Stimulated activated CD4-positive, alpha-beta T cell treated with anti-CD3 and anti-CD28 coated beads, Interleukin-12 subunit alpha, Interleukin-12 subunit beta, amount 100 ng/mL, for 48 hours (primary cell): ENCODE data around the gene BSCL2.
"Not testable (repeated sequence)": the region's sequence is repeated elsewhere in the genome, so short reads cannot be mapped to it uniquely, and the experiment has no call there.

ENCODE experiments used
- DNase-seq, 3 donors: peaks; one replicate each; pipeline ENCODE4 v3.0.0-alpha.2; 2020; ENCODE audit warnings: low read depth in 2 of 3, low spot score in 1 of 3

Gene BSCL2

DNA sequence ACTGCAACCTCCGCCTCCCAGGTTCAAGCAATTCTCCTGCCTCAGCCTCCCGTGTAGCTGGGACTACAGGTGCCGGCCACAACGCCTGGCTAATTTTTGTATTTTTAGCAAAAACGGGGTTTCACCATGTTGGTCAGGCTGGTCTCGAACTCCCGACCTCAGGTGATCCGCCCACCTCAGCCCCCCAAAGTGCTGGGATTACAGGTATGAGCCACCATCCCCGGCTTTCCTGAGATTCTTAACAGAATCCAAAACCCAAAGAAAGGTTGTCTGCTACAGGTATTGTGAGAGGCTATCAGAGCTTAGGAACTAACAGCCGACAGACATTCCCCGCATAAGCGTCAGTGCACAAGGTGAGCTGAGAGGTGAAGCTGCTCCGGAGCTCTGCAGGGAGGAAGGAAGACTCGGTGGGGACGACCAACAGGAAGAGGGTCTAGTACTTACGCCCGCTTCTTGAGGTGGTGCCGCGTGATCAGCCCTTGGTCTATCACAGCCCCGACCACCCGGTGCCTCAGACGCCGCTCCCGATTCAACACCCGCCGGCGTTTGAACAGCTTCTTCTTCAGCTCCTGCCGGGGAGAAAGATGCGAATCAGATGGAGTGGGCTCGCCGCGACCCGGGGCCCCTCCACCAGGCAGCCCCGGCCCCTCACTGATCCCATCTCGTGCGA is 42.7 kb downstream of the BSCL2 start:
- DNase-seq: peak in 1 of 3 donors; percentile 40

DNA sequence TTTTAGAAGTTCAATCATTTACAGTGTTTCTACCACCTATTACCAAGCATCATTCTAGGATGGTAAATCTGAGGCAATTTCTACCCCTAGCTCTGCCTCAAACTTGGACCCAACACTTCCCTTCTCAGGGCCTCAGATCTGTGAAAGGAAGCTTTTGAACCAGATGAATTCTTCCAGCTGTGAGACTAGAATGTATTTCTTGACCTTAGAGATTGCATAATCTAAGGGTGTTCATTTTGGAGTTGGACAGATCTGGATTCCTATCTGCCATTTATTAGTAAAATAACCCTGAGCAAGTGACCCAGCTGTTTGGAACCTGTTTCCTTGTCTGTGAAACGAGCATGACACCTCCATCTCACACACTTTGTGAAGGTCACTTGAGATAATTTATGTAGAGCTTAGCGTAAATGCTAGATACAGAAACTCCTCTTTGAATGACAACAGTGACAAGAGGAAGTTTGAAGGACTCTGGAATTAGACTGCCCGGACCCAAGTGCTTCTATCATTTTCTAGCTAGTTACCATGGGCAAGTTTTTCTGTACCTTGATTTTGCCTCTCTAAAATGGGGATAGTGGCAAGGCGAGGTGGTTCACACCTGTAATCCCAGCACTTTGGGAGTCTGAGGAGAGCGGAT is 50.3 kb downstream of the BSCL2 start:
- no peak for DNase-seq

DNA sequence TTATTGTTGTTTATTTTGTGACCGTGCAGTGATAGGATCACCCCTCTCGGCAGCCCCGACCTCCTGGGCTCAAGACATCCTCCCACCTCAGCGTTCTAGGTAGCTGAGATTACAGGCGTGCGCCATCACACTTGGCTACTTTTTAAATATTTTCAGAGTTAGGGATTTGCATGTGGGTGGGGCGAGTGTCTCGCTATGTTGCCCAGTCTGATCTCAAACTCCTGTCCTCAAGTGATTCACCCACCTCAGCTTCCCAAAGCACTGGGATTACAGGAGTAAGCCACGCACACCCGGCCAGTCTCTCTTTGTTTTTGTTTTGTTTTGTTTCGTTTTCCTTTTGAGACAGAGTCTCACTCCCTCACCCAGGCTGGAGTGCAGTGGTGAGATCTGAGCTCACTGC is 52.9 kb downstream of the BSCL2 start:
- no peak for DNase-seq

DNA sequence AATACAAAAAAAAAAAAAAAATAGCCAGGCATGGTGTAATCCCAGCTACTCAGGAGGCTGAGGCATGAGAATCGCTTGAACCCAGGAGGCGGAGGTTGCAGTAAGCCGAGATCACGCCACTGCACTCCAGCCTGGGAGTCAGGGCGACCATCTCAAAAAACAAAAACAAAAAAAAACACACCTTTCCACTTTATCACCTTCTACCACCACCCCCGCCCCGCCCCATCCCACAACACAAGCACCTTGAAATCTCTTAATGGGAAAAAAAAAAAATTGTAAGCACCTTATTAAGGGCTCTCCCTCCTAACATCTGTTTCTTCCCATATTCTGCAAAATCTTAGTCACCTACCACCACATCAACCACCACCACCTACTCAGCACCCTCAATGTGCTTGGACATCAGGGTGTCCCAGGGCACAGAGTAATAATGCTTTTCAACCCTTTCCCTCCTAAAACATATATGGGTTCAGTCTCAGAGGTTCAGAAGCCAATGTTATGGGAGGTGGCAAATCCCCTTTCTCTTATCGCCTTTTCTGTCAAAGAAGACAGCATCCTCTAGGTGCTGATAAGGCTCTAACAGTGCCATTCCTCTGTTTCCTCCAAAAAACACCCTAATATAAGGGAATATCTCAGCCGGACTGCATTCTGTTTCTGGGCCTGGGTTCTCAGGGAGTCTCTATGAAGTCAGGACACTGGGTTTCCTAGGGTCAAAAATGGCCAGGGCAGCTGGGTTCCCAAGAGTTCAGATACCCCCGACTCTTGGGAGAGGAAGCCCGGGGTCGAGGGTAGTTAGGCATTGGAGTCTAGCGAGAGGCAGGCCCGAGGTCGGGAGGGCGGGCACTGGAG is 54.8 kb downstream of the BSCL2 start:
- DNase-seq: no peak

DNA sequence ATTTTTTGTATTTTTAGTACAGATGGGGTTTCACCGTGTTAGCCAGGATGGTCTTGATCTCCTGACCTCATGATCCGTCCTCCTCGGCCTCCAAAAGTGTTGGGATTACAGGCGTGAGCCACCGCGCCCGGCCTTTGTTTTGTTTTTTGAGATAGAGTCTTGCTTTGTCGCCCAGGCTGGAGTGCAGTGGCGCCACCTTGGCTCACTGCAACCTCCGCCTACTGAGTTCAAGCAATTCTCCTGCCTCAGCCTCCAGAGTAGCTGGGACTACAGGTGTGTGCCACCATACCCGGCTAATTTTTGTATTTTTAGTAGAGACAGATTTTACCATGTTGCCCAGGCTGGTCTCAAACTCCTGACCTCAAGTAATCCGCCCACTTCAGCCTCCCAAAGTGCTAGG is 56.9 kb downstream of the BSCL2 start:
- DNase-seq: not testable (repeated sequence)

- no peak for DNase-seq
These were observed 57.7 kb downstream of the BSCL2 start for GRCh38 chr11:62649486-62649885.

- no peak for DNase-seq
These were observed 58.3 kb downstream of the BSCL2 start for GRCh38 chr11:62648967-62649364.

GRCh38 chr11:62648185-62648966 is 58.8 kb downstream of the BSCL2 start:
- no peak for DNase-seq

- no peak for DNase-seq
These were observed 59.6 kb downstream of the BSCL2 start for GRCh38 chr11:62647609-62648005.

- DNase-seq: no peak
These were observed 60.2 kb downstream of the BSCL2 start for GRCh38 chr11:62646825-62647608.

GRCh38 chr11:62645946-62646824 is 61.0 kb downstream of the BSCL2 start, which contains the start of gene GANAB:
Gene GANAB, minus strand, starts transcription at chr11:62646613. Its CDS starts 14 bp downstream, at chr11:62646599.
- DNase-seq: peak; percentile 99 to 100 (median 99)

- no peak for DNase-seq
These were observed 61.6 kb downstream of the BSCL2 start for GRCh38 chr11:62645671-62645945.

GRCh38 chr11:62644220-62644619 is 63.0 kb downstream of the BSCL2 start:
- DNase-seq: no peak
